CD1c-positive myeloid dendritic cell (primary cell): Measurements from ENCODE around the gene CUEDC1.
A peak's percentile ranks its signal among the peaks of the same experiment; 100 is the strongest.

Experiments
- DNase-seq: peaks from one replicate; pipeline ENCODE4 v3.0.0-alpha.2; 2016; ENCODE audit errors: extremely low spot score

Gene CUEDC1

DNA sequence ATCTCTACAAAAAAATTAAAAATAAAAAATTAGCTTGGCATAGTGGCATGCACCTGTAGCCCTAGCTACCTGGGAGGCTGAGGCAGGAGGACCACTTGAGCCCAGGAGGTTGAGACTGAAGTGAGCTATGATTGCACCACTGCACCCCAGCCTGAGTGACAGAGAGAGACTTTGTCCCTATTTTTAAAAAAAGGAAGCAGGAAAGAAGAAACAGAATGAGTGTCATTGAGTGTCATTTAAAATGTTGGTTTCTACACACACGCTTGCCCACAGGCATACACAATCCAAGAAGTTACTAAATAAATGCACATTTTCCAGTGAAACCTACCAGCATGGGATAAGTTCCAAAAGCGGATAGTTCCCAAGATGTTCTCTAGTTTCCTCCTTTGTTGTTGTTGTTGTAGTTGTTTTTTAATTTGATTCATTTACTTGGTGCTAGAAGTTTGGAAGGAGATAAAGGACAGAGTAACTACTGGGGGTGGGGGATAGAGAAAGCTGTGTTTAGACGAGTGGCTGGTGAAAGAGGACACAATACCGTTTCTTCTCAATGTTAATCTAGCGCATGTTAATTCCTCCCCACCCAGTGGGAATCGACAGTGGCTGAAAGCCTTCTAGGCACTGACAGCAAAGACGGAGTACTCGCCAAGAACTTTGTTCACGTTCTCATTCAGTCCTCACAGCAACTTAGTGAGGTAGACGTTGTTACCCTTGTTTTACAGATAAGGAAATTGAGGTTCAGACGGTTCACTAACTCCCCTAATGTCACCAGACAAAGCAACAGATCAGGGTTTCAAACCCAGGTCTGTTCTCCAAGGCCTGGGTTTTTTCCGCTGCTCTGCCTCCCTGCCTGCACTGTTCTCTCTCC is 122.7 kb downstream of the CUEDC1 start:
- DNase-seq = peak; percentile 76

DNA sequence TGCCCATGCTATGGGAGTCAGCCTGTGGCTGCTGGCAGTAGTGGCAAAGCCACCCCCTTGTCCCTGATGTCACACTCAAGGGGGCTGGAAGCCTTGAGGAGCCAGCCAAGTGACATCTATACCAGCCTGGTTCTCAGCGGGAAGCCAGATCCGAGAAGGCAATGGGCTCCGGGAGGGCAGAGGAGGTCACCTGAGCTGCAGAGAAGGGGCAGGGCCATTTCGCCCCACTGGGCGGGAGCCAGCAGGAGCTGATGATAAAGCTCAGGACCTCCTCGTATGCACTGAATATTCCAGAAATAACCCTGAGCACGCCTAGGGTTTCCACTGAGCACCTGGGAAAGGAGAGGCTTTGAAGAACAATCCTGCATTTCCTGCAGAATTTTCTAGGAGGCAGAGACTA is 124.3 kb downstream of the CUEDC1 start:
- DNase-seq = no peak

DNA sequence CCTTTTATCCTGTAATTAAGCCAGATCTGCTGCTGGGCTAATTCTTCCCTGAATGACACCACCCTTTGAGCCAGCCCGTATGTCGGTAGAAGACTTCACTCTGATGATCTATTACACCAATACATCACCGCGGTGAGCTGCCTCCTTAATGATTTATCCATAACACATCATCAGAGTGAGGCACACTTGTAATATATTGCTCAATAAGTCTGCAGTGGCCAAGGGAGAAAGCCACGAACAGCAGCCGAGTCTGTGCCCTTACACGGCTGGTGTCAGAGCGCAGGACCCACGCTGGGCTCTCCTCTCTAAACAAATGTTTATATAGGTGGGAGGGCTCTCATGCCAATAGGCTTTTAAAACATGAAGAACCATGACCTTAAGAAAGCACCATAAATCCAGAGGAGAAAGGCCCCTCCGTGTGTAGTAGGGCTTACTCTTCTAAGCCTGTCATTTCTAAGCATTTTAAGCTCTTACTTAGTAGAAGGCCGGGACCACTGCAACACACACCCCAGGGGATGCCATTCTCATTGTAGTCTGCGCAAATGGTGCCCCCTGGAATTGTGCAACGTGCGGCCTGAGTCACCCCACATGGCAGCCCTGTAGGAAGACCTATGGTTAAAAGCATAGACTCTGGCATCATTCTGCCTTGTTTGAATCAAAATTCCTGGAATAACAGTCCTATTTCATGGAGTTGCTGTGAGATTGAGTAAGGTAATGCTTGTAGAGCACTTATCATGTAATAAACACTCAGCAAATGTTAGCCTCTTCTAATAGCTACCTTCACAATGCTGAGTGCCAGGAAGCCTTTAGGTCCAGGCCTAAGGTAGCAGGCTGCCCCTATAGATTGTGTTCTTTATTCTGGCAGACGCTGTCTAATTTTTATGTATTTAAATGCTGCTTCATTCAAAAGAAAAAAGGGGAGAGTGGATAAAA is 131.5 kb downstream of the CUEDC1 start:
- no peak for DNase-seq

DNA sequence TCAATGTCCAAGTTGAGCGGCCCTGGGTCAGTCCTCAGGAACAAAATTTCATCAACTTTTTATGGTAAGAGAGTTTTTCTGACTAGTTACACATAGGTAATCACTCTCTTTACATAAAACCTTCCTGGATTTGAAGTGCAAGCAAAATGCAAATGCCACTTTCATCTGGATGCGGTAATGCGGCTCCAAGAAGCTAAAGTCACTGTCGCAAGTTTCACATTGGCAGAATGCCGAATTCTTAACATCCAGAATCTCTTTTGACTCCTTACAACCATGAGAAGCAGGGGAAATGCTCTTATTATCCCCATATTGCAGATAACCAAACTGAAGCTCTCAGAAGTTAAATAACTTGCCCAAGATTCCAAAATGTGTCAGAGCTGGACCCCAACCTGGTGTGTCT is 135.3 kb downstream of the CUEDC1 start:
- no peak for DNase-seq

DNA sequence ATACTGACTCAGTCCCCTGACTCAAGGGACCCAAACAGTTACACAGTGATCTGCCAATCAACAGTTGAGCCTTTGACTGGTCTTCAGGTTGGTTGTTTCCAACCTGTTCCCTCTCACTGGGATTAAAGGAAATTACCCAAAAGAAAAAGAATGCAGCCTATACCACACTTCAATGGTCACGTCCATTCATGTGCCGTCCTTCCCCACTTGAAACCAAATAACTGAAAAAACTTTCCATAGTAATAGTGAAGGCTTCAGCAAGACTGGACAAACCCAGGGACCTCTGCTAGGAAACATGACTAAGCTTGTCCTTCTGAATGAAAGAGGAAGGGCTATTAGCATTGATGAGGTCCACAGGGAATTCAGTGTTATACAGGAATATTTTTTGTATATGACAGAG is 135.9 kb downstream of the CUEDC1 start:
- no peak for DNase-seq

DNA sequence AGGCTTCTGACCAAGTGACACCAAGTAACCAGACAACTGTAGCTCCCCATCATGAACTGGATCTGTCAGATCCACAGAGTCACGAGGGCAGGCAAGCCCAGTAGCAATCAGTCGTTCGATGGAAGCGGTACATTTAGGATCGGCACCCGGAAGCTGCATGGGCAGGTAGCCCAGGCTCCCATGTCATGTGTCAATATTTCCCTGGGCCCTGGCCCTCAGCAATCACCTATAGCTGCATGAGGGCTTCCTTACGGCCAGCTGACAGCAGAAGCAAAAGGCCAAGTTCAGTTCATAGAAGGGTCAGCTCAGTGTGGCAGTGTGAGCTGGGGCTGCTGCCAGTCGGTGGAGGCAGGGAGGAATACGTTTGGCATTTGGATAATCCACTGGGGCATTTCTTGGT is 137.1 kb downstream of the CUEDC1 start:
- DNase-seq = no peak

DNA sequence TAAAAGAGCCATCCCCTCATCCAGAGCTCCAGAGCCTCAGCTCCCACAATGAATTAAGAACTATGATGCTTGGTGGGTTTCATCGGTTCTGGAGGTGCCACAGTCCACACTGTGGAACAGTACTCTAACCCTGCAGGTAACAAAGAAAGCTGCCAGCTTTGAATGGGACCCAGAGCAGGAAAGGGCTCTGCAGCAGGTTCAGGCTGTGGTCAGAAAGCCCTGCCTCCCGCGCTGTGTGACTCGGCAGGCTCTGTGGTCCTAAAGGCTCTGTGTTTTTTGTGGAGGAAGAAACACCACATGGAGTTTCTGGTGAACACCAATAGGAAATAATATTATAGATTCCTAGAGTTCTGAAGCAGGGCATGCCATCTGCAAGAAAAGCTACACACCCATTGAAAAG is 137.9 kb downstream of the CUEDC1 start:
- no peak for DNase-seq

DNA sequence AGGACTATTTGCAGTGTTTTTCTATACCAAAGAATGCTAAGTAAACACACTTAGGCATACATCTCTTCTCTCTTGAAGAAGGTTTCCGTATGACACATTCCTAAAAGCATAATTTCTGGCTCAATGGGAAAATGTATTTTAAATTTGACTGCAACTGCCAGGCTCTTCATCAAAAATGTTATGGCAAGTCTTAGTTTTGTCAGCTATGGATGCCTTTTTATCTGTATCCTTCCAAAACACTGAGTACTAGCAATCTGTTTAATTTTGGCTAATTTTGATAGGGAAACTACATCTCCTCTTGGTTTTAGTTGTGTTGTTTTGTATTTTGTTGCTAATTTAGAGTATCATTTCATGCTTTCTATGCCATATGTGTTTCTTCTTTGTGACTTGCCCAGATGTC is 140.8 kb downstream of the CUEDC1 start:
- no peak for DNase-seq

DNA sequence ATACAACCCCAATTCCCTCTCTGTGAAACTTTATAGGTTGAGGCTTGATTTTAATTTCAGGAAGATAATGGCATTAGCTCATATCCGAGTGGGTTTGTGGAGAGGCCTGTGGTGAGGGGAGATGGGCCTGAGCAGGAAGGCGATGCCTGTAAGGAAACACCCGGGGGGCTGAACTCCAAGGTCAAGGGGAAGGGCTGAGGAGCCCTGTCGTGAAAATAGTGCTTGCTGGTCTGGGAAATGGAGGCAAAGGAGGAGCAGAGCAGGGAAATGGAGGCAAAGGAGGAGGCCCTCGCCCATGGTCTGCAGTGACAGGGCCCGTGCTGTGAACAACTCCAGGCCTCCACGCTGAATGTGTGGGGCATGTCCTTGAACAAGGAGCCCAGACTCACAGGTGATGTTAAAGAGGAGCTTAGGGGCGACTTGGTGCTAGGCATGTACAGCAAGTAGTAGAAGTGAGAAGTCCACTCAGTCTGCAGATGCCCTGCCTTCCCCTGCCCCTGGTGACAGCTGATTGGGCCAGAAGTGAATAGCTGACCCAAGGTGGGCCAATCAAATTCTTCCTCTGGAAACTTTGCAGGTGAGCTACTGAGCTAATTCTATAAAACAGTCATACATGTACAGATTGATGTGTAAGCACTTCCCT is 143.5 kb downstream of the CUEDC1 start:
- no peak for DNase-seq
